Hepatocyte (in vitro differentiated cells): ENCODE results near the gene MED17. TPM values are rescaled to one million over a fixed set of nuclear protein-coding genes. Genes with fewer than 3 reads are reported as not detected.

Experiments
- DNase-seq: peaks from one replicate; pipeline ENCODE4 v3.0.0-alpha.2; 2016; ENCODE audit warnings: low spot score
- H2AFZ ChIP-seq: fragments of 200-600 bp; sonication (generic); 2 replicates; pipeline ENCODE4 v1.6.0; 2016; ENCODE audit warnings: antibody characterized with exemption, mild to moderate bottlenecking
- H3K27ac ChIP-seq: fragments of 200-600 bp; sonication (generic); 2 replicates; pipeline ENCODE4 v1.5.1; 2016; ENCODE audit warnings: mild to moderate bottlenecking
- H3K27me3 ChIP-seq: fragments of 200-600 bp; sonication (generic); 2 replicates; pipeline ENCODE4 v1.6.1; 2016
- H3K36me3 ChIP-seq: fragments of 200-600 bp; sonication (generic); replicated peaks from 2 replicates; pipeline ENCODE4 v1.5.1; 2016; ENCODE audit warnings: low read depth; ENCODE audit not compliant: insufficient read depth
- H3K4me1 ChIP-seq: fragments of 200-600 bp; sonication (generic); 2 replicates; pipeline ENCODE4 v1.5.1; 2016; ENCODE audit warnings: mild to moderate bottlenecking, moderate library complexity; ENCODE audit not compliant: insufficient read depth
- H3K4me2 ChIP-seq: fragments of 200-600 bp; sonication (generic); 2 replicates; pipeline ENCODE4 v1.6.0; 2016
- H3K4me3 ChIP-seq: fragments of 200-600 bp; sonication (generic); 2 replicates; pipeline ENCODE4 v1.5.1; 2016; ENCODE audit warnings: mild to moderate bottlenecking
- H3K79me2 ChIP-seq: fragments of 200-600 bp; sonication (generic); 2 replicates; pipeline ENCODE4 v1.6.0; 2017; ENCODE audit warnings: mild to moderate bottlenecking
- H3K9me2 ChIP-seq: fragments of 200-600 bp; sonication (generic); replicated peaks from 2 replicates; pipeline ENCODE4 v1.6.0; 2017; ENCODE audit warnings: mild to moderate bottlenecking; ENCODE audit not compliant: insufficient read depth
- H3K9me3 ChIP-seq: fragments of 200-600 bp; sonication (generic); 2 replicates; pipeline ENCODE4 v1.5.1; 2016; ENCODE audit warnings: low read depth, mild to moderate bottlenecking
- H4K20me1 ChIP-seq: fragments of 200-600 bp; sonication (generic); 2 replicates; pipeline ENCODE4 v1.6.0; 2016; ENCODE audit warnings: mild to moderate bottlenecking; ENCODE audit not compliant: insufficient read depth, poor library complexity, severe bottlenecking
- EZH2 ChIP-seq: fragments of 200-600 bp; sonication (generic); IDR thresholded peaks from 2 replicates; pipeline ENCODE4 v1.6.1; 2016; ENCODE audit warnings: antibody characterized with exemption, mild to moderate bottlenecking, borderline replicate concordance
- EZH2phosphoT487 ChIP-seq: fragments of 200-600 bp; sonication (generic); IDR thresholded peaks from one replicate; pipeline ENCODE4 v1.6.1; 2018; ENCODE audit warnings: antibody characterized with exemption, mild to moderate bottlenecking, low read depth, moderate library complexity; ENCODE audit not compliant: unreplicated experiment, severe bottlenecking
- WGBS: methylation state at CpG from one replicate; pipeline ENCODE4 v1.1.6; 2016; ENCODE audit warnings: low lambda C conversion rate; ENCODE audit errors: missing lambda C conversion rate; 5-methylcytosine and 5-hydroxymethylcytosine counted together
- polyA plus RNA-seq: library from polyadenylated mRNA; unstranded; fragments of >200 nt; fragmentation: Nextera tagmentation; extraction: Ambion mirVana; gene quantifications from 2 replicates; pipeline ENCODE4 v1.2.1, GENCODE V29; 2016
- total RNA-seq: library from RNA; depleted of rRNA; stranded (reverse); fragments of >200 nt; gene quantifications from 2 replicates; pipeline ENCODE4 v1.2.3, GENCODE V29; 2014
- TF ChIP-seq, protein P1 (sequence below): fragments of 200-600 bp; sonication (generic); IDR thresholded peaks from 2 replicates; pipeline ENCODE4 v1.5.1; 2016; ENCODE audit warnings: antibody characterized with exemption, mild to moderate bottlenecking; ENCODE audit not compliant: poor library complexity

Gene MED17
- total and polyA plus RNA-seq, 2 experiments from 2014 or later, result 18.3 to 33.7 TPM

DNA sequence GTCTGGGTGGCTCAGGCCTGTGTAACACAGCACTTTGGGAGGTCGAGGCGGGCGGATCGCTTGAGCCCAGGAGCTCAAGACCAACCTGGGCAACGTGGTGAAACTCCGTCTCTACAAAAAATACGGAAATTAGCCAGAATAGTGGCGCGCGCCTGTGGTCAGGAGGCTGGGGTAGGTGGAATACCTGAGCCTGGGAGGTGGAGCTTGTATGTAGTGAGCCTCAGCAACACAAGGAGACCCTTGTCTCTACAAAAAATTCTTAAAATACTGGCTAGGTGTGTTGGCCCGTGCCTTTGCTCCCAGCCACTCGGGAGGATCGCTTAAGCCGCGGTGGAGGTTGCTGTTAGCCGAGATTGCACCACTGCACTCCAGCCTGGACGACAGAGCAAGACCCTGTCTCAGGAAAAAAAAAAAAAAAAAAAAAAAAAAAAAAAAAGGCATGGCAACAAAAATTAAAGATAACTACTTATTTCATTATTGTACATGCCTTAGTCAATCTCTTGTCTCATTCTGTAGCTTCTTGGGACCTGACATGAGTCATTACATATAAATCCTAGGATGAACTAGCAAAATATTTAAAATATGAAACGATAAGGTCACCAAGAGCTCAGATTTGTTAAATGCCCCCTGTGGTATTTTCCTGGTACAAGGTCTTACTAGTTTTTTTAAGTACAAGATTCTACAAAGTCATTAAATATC, 43.9 kb upstream of the MED17 start:
- WGBS, result 3% methylated on average over 18 of the region's 18 CpGs
- peak overlapping the region; percentile 75 for H3K4me2 ChIP-seq
- peak overlapping the region; percentile 45 for H3K4me3 ChIP-seq
- H3K9me2 ChIP-seq, result no peaks in the 10 kb centered on the region
- no peak overlapping the region for H2AFZ ChIP-seq
- TF ChIP-seq, protein P1, sequence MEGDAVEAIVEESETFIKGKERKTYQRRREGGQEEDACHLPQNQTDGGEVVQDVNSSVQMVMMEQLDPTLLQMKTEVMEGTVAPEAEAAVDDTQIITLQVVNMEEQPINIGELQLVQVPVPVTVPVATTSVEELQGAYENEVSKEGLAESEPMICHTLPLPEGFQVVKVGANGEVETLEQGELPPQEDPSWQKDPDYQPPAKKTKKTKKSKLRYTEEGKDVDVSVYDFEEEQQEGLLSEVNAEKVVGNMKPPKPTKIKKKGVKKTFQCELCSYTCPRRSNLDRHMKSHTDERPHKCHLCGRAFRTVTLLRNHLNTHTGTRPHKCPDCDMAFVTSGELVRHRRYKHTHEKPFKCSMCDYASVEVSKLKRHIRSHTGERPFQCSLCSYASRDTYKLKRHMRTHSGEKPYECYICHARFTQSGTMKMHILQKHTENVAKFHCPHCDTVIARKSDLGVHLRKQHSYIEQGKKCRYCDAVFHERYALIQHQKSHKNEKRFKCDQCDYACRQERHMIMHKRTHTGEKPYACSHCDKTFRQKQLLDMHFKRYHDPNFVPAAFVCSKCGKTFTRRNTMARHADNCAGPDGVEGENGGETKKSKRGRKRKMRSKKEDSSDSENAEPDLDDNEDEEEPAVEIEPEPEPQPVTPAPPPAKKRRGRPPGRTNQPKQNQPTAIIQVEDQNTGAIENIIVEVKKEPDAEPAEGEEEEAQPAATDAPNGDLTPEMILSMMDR, result no peak
- TF ChIP-seq EZH2phosphoT487 (no peak), EZH2 (no peak)
- H3K27ac ChIP-seq, result peak overlapping the region; percentile 97
- no peaks in the 10 kb centered on the region for H3K9me3 ChIP-seq
- H3K4me1 ChIP-seq, result peaks cover 39% of the 10 kb centered on the region
- peaks cover 46% of the 10 kb centered on the region for H4K20me1 ChIP-seq
- H3K36me3 ChIP-seq, result peaks cover 20% of the 10 kb centered on the region
- peak; percentile 46 for DNase-seq
- no peaks in the 10 kb centered on the region for H3K27me3 ChIP-seq
- H3K79me2 ChIP-seq, result peaks cover 79% of the 10 kb centered on the region

DNA sequence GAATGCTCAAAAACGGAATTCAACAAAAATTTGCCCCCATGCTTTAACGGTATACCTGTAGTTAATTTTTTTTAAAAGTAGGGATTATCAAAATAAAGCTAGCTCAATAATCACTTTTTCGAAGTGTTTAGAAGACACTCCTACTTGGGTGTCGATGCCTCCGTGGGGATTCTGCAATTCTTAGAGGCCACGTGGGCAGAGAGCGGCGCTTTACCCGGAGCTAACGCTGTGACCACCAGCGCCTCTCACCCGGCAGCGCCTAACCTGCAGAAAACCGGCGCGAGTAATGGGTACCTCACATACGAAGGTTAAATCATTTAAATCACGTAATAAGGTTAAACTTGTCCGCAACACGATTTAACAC, 43.4 kb upstream of the MED17 start:
- peak overlapping the region; percentile 75 for H3K4me2 ChIP-seq
- peaks cover 20% of the 10 kb centered on the region for H3K36me3 ChIP-seq
- peaks cover 39% of the 10 kb centered on the region for H3K4me1 ChIP-seq
- no peaks in the 10 kb centered on the region for H3K9me3 ChIP-seq
- H3K4me3 ChIP-seq, result peak overlapping the region; percentile 45
- peak overlapping the region; percentile 97 for H3K27ac ChIP-seq
- DNase-seq, result peak; percentile 74
- H3K27me3 ChIP-seq, result no peaks in the 10 kb centered on the region
- H3K79me2 ChIP-seq, result peaks cover 74% of the 10 kb centered on the region
- TF ChIP-seq, protein P1, result no peak
- no peak for TF ChIP-seq EZH2phosphoT487
- no peak for TF ChIP-seq EZH2
- peak overlapping the region; percentile 26 for H2AFZ ChIP-seq
- H4K20me1 ChIP-seq, result peaks cover 46% of the 10 kb centered on the region
- no peaks in the 10 kb centered on the region for H3K9me2 ChIP-seq
- WGBS, result under 1% methylated on average over 20 of the region's 20 CpGs

DNA sequence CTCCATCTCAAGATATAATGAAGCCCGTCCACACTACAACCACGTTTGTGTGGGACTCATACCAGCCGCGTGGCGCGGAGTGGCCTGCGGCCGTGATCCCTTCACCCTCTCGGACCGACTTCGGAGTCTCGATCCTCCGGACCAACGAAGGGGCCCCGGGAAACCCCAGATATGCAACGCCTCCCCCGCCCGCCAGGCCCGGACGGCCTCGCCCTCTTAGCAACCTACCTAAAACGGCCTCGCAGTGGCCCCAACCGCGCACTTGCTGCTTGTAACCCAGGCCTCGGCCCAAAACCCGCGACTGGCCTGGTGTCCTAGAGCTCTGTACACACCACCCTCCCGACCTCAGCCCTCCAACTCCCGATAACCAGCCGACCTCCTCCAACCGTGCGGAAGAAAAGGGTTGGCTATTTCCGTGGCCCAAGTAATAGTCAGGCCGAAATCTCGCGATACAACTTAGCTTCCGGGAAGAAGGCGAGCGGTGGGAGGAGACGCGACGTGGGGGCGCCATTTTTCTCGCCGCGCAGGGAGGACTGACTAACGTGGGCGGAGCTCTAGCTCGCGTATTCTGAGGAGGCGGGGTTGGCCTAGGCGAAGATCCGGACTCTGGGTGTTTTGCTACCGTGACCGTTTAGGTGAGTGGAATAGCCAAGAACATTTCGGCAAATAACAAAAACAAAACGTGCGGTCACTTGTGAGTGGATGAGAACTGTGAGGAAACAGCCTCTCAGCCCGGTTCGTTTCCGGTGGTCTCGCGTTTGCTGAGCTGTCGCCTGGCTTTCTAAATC, 42.8 kb upstream of the MED17 start, which contains the start of the genes C11orf54 and TAF1D:
Gene C11orf54, plus strand, starts transcription at position 579 of the 788 bp plus-strand sequence. CDS start 5,722 bp downstream, outside the sequence.
Gene TAF1D, minus strand, starts transcription at position 402 of the 788 bp plus-strand sequence. CDS start 2,191 bp downstream, outside the sequence.
- Histone ChIP-seq H3K27ac (peak within 1 kb of the TSS; percentile 97), H3K4me1 (peaks cover 35% of the 10 kb centered on the region), H4K20me1 (peaks cover 41% of the 10 kb centered on the region), H2AFZ (peak within 1 kb of the TSS; percentile 59), H3K36me3 (peaks cover 20% of the 10 kb centered on the region), H3K27me3 (no peaks in the 10 kb centered on the region), H3K9me2 (no peaks in the 10 kb centered on the region), H3K9me3 (no peaks in the 10 kb centered on the region), H3K79me2 (peaks cover 68% of the 10 kb centered on the region), H3K4me3 (peak within 1 kb of the TSS; percentile 56), H3K4me2 (peak within 1 kb of the TSS; percentile 82)
- WGBS, result 2% methylated on average over 58 of the region's 65 CpGs
- TF ChIP-seq, protein P1, result no peak
- TF ChIP-seq EZH2 (no peak), EZH2phosphoT487 (no peak)
- DNase-seq, result peak; percentile 99
